Neural cell (in vitro differentiated cells): Measurements from ENCODE around the gene NEIL1.

Source experiments
- CTCF ChIP-seq: fragments of 450-650 bp; IDR thresholded peaks from 2 replicates; pipeline ENCODE4 v1.5.1; 2014; ENCODE audit warnings: antibody characterized with exemption, mild to moderate bottlenecking, moderate library complexity; ENCODE audit not compliant: poor library complexity, severe bottlenecking
- EP300 ChIP-seq: fragments of 450-650 bp; conservative IDR thresholded peaks from 2 replicates; pipeline ENCODE4 v1.6.1; 2014; ENCODE audit warnings: antibody characterized with exemption, mild to moderate bottlenecking, moderate library complexity; ENCODE audit not compliant: poor library complexity, severe bottlenecking
- EZH2 ChIP-seq: fragments of 200-600, 300-800 bp; shearing (Covaris generic), sonication (generic); IDR thresholded peaks from 2 replicates; pipeline ENCODE4 v1.6.1; 2014; ENCODE audit warnings: antibody characterized with exemption, low read length, borderline replicate concordance, mild to moderate bottlenecking; ENCODE audit not compliant: insufficient read depth, poor library complexity, severe bottlenecking
- POLR2AphosphoS5 ChIP-seq: IDR thresholded peaks from 2 replicates; pipeline ENCODE4 v1.6.1; 2012
- RAD21 ChIP-seq: fragments of 450-650 bp; conservative IDR thresholded peaks from 2 replicates; pipeline ENCODE4 v1.6.1; 2014; ENCODE audit warnings: antibody characterized with exemption, mild to moderate bottlenecking, moderate library complexity
- REST ChIP-seq: IDR thresholded peaks from 2 replicates; pipeline ENCODE4 v1.6.1; 2012; ENCODE audit warnings: borderline replicate concordance
- TAF1 ChIP-seq: IDR thresholded peaks from 2 replicates; pipeline ENCODE4 v1.6.1; 2012; ENCODE audit warnings: low read depth

GRCh38 chr15:75360391-75360790, 13.6 kb downstream of the NEIL1 start:
- TF ChIP-seq EZH2 (no peak), CTCF (no peak), TAF1 (no peak), RAD21 (no peak), REST (no peak), POLR2AphosphoS5 (no peak), EP300 (no peak)
